ENCODE data around the gene GHRHR.

The GHRHR gene

GRCh38 chr7:30971840-30972563, 8.2 kb downstream of the GHRHR start:
- DNase-seq (ENCODE audit: low spot score) = no peak
- no peak for TF ChIP-seq CTCF (conservative IDR thresholded peaks at IDR 0.05; ENCODE audit: low read depth)
- H3K27ac ChIP-seq = no peak overlapping the region
- ChIA-PET CTCF (interaction anchor here (0.6 to 2.2 kb wide), 4 partner anchors 34 to 225 kb away, joined by 4 to 7 read pairs (median 4); no protein-coding TSS in a partner anchor), POLR2A (ENCODE audit: low non-redundant PET) (no interaction called here)

- TF ChIP-seq CTCF (conservative IDR thresholded peaks at IDR 0.05; ENCODE audit: low read depth) = no peak
- no peak for DNase-seq (ENCODE audit: low spot score)
- ChIA-PET POLR2A (ENCODE audit: low non-redundant PET) (no interaction called here), CTCF (interaction anchor here (1.4 to 1.6 kb wide), 2 partner anchors 10 to 35 kb away, joined by 5 to 7 read pairs; no protein-coding TSS in a partner anchor)
- H3K27ac ChIP-seq = no peak overlapping the region
These were observed 9.5 kb downstream of the GHRHR start for GRCh38 chr7:30973292-30973691.

- CTCF ChIA-PET = interaction anchor here (0.7 to 1.6 kb wide), 4 partner anchors 9 to 1639 kb away, joined by 3 to 7 read pairs (median 4); no protein-coding TSS in a partner anchor
- H3K27ac ChIP-seq = no peak overlapping the region
- POLR2A ChIA-PET (ENCODE audit: low non-redundant PET) = no interaction called here
- no peak for TF ChIP-seq CTCF (conservative IDR thresholded peaks at IDR 0.05; ENCODE audit: low read depth)
- no peak for DNase-seq (ENCODE audit: low spot score)
These were observed 10.2 kb downstream of the GHRHR start for GRCh38 chr7:30973791-30974604.

- DNase-seq (ENCODE audit: low spot score) = peak; percentile 38
- POLR2A ChIA-PET (ENCODE audit: low non-redundant PET) = no interaction called here
- no peak; the same call in 1 of the 2 replicates for TF ChIP-seq CTCF (conservative IDR thresholded peaks at IDR 0.05; ENCODE audit: low read depth)
- H3K27ac ChIP-seq = no peak overlapping the region
- CTCF ChIA-PET = interaction anchor here (0.5 to 1.6 kb wide), 5 partner anchors 9 to 1640 kb away, joined by 3 to 7 read pairs (median 4); no protein-coding TSS in a partner anchor
These were observed 11.0 kb downstream of the GHRHR start for GRCh38 chr7:30974605-30975255.

DNA sequence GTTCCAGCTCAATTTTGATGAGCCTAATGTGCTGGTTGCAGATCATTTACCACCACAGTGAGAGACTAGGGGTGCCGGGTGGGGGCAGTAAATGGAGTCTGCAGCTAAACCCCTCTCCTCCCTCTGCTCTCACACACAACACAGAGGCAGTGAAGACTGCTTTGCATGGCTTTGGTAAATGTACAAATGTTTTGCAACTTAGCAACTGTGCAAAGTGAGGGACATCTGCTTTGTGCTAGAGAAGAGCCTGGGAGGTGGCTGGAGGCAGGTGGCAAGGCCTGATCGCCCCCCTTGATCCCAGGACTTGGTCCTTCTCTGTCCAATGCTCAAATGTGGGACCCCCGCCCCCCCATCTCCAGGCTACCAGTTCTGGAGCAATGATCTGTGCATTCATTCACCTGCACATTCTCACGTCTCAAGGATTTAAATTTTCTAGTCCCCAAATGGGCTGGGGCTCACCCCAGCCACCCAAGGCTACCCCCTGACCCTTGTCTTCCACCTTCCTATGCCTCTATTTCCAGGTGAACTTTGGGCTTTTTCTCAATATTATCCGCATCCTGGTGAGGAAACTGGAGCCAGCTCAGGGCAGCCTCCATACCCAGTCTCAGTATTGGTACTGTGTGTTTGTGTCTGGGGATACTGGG, 11.6 kb downstream of the GHRHR start:
- ChIA-PET CTCF (no interaction called here), POLR2A (ENCODE audit: low non-redundant PET) (no interaction called here)
- H3K27ac ChIP-seq = no peak overlapping the region
- DNase-seq (ENCODE audit: low spot score) = no peak
- TF ChIP-seq CTCF (conservative IDR thresholded peaks at IDR 0.05; ENCODE audit: low read depth) = no peak; the same call in 1 of the 2 replicates

- no peak for TF ChIP-seq CTCF (conservative IDR thresholded peaks at IDR 0.05; ENCODE audit: low read depth)
- ChIA-PET POLR2A (ENCODE audit: low non-redundant PET) (no interaction called here), CTCF (no interaction called here)
These were observed 12.6 kb downstream of the GHRHR start for GRCh38 chr7:30976381-30976780.

More at GRCh38 chr7:30976381-30976780, 12.6 kb downstream of the GHRHR start:
- no peak overlapping the region for H3K27ac ChIP-seq
- DNase-seq (ENCODE audit: low spot score) = no peak
